ENCODE data around the gene STARD3. TPM values are rescaled to one million over a fixed set of nuclear protein-coding genes. Genes with fewer than 3 reads are reported as not detected.
A peak's percentile ranks its signal among the peaks of the same experiment; 100 is the strongest.

Gene STARD3
- total RNA-seq, 4 donors from 2014 or later = 51.7 to 156 (median 83.9) TPM

DNA sequence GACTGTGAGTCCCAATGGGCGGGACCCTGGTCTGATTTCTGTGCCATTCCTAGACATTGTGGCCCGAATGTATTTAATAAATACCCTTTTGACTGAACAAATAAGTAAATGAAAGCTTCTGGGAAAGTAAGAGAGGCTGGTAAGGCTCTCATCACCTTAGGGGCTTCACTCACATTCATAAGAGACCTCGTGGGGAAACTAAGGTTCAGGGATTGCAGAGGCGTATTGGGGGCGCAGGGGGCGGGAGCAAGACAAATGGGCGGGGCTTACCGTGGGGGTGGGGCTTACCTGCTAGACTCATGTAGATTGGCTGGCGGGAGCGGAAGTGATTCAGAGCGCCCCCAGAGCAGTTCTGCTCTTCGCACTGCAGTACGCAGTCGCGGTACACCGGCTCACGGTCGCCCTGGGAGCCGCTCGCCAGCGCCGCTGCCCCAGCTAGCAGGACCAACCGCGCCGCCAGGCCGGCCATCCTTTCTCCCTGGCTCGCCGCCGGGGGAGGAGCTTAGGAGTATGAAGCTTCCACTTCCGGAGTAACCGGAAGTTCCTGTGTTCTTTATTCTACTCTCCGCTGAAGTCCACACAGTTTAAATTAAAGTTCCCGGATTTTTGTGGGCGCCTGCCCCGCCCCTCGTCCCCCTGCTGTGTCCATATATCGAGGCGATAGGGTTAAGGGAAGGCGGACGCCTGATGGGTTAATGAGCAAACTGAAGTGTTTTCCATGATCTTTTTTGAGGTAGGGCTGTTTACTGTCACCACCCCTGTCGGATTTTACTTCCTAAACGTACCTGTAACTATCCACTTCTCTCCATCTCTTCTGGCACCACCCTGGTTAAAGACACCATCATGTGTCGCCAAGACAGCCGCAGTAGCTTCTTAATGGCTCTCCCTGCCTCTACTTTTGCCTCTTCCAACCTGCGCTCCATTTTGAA, 50.9 kb downstream of the STARD3 start, which contains the start of gene PGAP3:
Gene PGAP3 (minus strand): TSS at position 512 of the 929 bp plus-strand sequence. CDS start 43 bp downstream, at position 469.
- Histone ChIP-seq H3K4me3 (peak within 1 kb of the TSS; percentile 85), H3K27ac (peak within 1 kb of the TSS; percentile 92), H3K36me3 (peaks cover 23% of the 10 kb centered on the region), H3K4me1 (peaks cover 15% of the 10 kb centered on the region), H3K27me3 (no peaks in the 10 kb centered on the region), H3K9me3 (no peaks in the 10 kb centered on the region)
- DNase-seq (ENCODE audit: low spot score in 2 of 2) = peak; percentile 81 to 93
- 2% methylated on average over 42 of the region's 45 CpGs for WGBS
- TF ChIP-seq, protein P1, sequence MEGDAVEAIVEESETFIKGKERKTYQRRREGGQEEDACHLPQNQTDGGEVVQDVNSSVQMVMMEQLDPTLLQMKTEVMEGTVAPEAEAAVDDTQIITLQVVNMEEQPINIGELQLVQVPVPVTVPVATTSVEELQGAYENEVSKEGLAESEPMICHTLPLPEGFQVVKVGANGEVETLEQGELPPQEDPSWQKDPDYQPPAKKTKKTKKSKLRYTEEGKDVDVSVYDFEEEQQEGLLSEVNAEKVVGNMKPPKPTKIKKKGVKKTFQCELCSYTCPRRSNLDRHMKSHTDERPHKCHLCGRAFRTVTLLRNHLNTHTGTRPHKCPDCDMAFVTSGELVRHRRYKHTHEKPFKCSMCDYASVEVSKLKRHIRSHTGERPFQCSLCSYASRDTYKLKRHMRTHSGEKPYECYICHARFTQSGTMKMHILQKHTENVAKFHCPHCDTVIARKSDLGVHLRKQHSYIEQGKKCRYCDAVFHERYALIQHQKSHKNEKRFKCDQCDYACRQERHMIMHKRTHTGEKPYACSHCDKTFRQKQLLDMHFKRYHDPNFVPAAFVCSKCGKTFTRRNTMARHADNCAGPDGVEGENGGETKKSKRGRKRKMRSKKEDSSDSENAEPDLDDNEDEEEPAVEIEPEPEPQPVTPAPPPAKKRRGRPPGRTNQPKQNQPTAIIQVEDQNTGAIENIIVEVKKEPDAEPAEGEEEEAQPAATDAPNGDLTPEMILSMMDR (IDR thresholded peaks at IDR 0.05) = no peak
- TF ChIP-seq POLR2AphosphoS5 (IDR thresholded peaks at IDR 0.05) = peak in 1 of 3 donors; percentile 36
- peak in 1 of 2 donors; percentile 43 for TF ChIP-seq POLR2A (IDR thresholded peaks at IDR 0.05)

DNA sequence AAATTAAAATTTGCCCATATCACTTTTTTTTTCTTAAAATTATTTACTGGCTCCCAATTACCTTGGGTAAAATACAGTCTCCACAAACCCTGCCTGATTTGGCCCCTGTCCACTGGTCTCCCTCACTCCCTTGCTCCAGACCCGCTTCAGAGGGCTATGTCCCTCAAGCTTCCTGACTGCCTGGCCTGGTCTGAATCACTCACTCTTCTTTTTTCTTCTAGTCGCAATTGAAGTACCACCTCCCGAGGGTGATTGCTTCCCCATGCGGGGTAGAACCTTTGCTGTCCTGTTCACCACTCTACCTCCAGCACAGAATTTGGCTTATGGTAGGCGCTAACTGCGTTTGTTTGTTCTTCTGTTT, 51.5 kb downstream of the STARD3 start:
- TF ChIP-seq POLR2AphosphoS5 (IDR thresholded peaks at IDR 0.05) (no peak), POLR2A (IDR thresholded peaks at IDR 0.05) (no peak), EP300 (IDR thresholded peaks at IDR 0.05) (no peak)
- TF ChIP-seq, protein P1 (IDR thresholded peaks at IDR 0.05) = no peak
- WGBS = 15% methylated on average over 6 of the region's 6 CpGs
- H3K9me3 ChIP-seq = no peaks in the 10 kb centered on the region
- H3K4me1 ChIP-seq = peaks cover 15% of the 10 kb centered on the region
- H3K27me3 ChIP-seq = no peaks in the 10 kb centered on the region
- H3K27ac ChIP-seq = peak overlapping the region; percentile 92
- no peak for DNase-seq (ENCODE audit: low spot score in 2 of 2)
- H3K4me3 ChIP-seq = peak overlapping the region; percentile 85
- H3K36me3 ChIP-seq = peaks cover 16% of the 10 kb centered on the region

DNA sequence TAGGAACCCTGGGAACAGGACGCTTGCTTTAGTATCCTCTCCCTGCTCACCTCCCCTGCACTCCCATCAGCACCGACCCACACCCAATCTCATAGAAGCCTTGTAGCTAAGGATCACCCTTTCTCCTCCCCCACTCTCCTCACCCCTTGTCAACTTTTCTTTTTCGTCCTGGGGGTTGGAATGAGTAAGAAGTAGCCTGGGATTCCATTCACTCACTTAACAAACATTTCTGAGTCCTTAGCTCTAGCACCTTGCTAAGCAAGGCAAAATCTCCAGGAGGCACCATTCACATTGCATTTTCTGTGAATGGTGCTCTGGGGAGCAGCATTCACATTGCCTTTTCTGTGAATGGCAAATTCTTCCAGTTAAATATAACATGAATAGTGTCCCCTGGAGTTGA, 52.0 kb downstream of the STARD3 start:
- peaks cover 15% of the 10 kb centered on the region for H3K4me1 ChIP-seq
- H3K27me3 ChIP-seq = no peaks in the 10 kb centered on the region
- no peak overlapping the region for H3K4me3 ChIP-seq
- 55% methylated on average over 3 of the region's 3 CpGs for WGBS
- DNase-seq (ENCODE audit: low spot score in 2 of 2) = no peak
- peaks cover 14% of the 10 kb centered on the region for H3K36me3 ChIP-seq
- H3K9me3 ChIP-seq = no peaks in the 10 kb centered on the region
- TF ChIP-seq EP300 (IDR thresholded peaks at IDR 0.05) (no peak), POLR2A (IDR thresholded peaks at IDR 0.05) (no peak), POLR2AphosphoS5 (IDR thresholded peaks at IDR 0.05) (no peak)
- TF ChIP-seq, protein P1 (IDR thresholded peaks at IDR 0.05) = no peak
- H3K27ac ChIP-seq = no peak overlapping the region

DNA sequence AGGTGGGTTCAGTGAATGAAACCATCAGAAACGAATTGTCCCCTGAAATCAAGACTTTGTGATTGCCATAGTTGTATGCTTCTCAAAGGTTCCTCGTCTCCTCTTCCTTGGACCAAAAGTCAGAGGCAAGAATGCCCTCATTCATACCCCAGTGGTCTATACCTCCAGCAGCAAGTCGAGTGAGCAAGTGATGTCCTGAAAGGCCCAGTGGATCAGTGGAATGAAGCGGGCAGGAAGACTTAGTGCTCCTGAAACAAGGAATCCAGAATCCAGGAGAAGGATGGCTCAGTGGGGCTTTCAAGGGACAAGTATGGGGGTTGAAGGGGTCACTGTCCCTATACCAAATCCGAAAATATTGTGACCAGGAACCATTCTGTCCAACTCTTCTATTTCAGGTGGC, 57.6 kb downstream of the STARD3 start:
- Histone ChIP-seq H3K4me1 (peaks cover 5% of the 10 kb centered on the region), H3K27me3 (no peaks in the 10 kb centered on the region), H3K4me3 (no peak overlapping the region), H3K9me3 (no peaks in the 10 kb centered on the region), H3K27ac (no peak overlapping the region), H3K36me3 (no peaks in the 10 kb centered on the region)
- no peak for DNase-seq (ENCODE audit: low spot score in 2 of 2)
- TF ChIP-seq EP300 (IDR thresholded peaks at IDR 0.05) (no peak), POLR2AphosphoS5 (IDR thresholded peaks at IDR 0.05) (no peak), POLR2A (IDR thresholded peaks at IDR 0.05) (no peak)
- TF ChIP-seq, protein P1 (IDR thresholded peaks at IDR 0.05) = no peak
- WGBS = 86% methylated on average over 5 of the region's 5 CpGs

DNA sequence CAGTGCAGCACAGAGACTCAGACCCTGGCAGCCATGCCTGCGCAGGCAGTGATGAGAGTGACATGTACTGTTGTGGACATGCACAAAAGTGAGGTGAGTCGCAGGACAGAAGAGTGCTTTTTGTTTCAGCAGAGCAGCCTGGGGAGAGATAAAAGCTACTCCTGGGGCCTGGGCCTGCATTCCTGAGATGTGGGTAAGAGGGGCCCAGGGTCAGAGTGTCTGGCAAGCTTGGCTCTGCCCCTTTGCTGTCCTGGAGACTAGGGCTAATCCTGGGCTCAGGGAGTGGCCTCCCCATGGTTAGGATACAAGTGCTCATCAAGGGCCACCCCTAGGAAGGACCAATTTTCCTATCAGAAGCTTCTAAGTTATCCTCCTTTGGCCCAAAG, 58.1 kb downstream of the STARD3 start:
- TF ChIP-seq, protein P1 (IDR thresholded peaks at IDR 0.05) = no peak
- TF ChIP-seq EP300 (IDR thresholded peaks at IDR 0.05) (no peak), POLR2AphosphoS5 (IDR thresholded peaks at IDR 0.05) (no peak), POLR2A (IDR thresholded peaks at IDR 0.05) (no peak)
- WGBS = 100% methylated on average over 2 of the region's 2 CpGs

More for the DNA sequence above, 58.1 kb downstream of the STARD3 start:
- Histone ChIP-seq H3K4me1 (peaks cover 9% of the 10 kb centered on the region), H3K27me3 (no peaks in the 10 kb centered on the region), H3K9me3 (no peaks in the 10 kb centered on the region), H3K4me3 (no peak overlapping the region), H3K27ac (no peak overlapping the region), H3K36me3 (no peaks in the 10 kb centered on the region)
- no peak for DNase-seq (ENCODE audit: low spot score in 2 of 2)
